ENCODE data around the gene C2orf81.

- TF ChIP-seq, protein P1, sequence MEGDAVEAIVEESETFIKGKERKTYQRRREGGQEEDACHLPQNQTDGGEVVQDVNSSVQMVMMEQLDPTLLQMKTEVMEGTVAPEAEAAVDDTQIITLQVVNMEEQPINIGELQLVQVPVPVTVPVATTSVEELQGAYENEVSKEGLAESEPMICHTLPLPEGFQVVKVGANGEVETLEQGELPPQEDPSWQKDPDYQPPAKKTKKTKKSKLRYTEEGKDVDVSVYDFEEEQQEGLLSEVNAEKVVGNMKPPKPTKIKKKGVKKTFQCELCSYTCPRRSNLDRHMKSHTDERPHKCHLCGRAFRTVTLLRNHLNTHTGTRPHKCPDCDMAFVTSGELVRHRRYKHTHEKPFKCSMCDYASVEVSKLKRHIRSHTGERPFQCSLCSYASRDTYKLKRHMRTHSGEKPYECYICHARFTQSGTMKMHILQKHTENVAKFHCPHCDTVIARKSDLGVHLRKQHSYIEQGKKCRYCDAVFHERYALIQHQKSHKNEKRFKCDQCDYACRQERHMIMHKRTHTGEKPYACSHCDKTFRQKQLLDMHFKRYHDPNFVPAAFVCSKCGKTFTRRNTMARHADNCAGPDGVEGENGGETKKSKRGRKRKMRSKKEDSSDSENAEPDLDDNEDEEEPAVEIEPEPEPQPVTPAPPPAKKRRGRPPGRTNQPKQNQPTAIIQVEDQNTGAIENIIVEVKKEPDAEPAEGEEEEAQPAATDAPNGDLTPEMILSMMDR (conservative IDR thresholded peaks at IDR 0.05; ENCODE audit: low read depth, low read length), result no peak
- TF ChIP-seq EZH2 (IDR thresholded peaks at IDR 0.05; ENCODE audit: low read length, unreplicated experiment), result no peak
Observed at GRCh38 chr2:74369976-74370375, 51.4 kb downstream of the C2orf81 start.
